GM12878 (cell line): ENCODE data around the gene PHF1. TPM values are rescaled to one million over a fixed set of nuclear protein-coding genes. Genes with fewer than 3 reads are reported as not detected.

Source experiments
- ATAC-seq: fragments of 200-7000 bp; cut with Tn5 transposase; 3 replicates; pipeline ENCODE4 v1.9.1; 2020; ENCODE audit warnings: mild to moderate bottlenecking, moderate library complexity
- BruUV-seq: library from RNA; stranded (reverse); fragments of 400-500 nt; replicated peaks from 2 replicates; lab custom pipeline; 2021; lab: Mats Ljungman, UMichigan
- CTCF ChIA-PET: fragments of 300-600 bp; sonication (Branson Sonifier 250); formaldehyde crosslinking; extraction: SDS; loops from one replicate; lab custom pipeline; 2021; ENCODE audit warnings: inconsistent platforms; lab: Yijun Ruan, JAX
- POLR2A ChIA-PET: fragments of 350-600 bp; formaldehyde crosslinking; extraction: SDS; loops from one replicate; lab custom pipeline; 2021; ENCODE audit warnings: inconsistent platforms; lab: Charles Lee
- RAD21 ChIA-PET: fragments of 300-600 bp; sonication (Branson Sonifier 250); formaldehyde crosslinking; loops from one replicate; lab custom pipeline; 2023; ENCODE audit warnings: antibody characterized with exemption; ENCODE audit not compliant: unreplicated experiment; lab: Charles Lee
- SMC1A ChIA-PET: fragments of 300-600 bp; sonication (Branson Sonifier 250); formaldehyde crosslinking; loops from one replicate; lab custom pipeline; 2023; ENCODE audit not compliant: unreplicated experiment, uncharacterized antibody; lab: Charles Lee
- DNase-seq: peaks from one replicate; pipeline ENCODE4 v3.0.0-alpha.2; 2011; ENCODE audit warnings: low read depth, low spot score
- FAIRE-seq: peaks from 3 replicates; lab custom pipeline; 2011; peaks lifted over from hg19 to GRCh38; lab: Jason Lieb, UNC
- H2AFZ ChIP-seq: 2 replicates; pipeline ENCODE4 v1.6.0; 2011; ENCODE audit warnings: low read depth, low read length, control low read depth; ENCODE audit not compliant: control insufficient read depth
- H3K27ac ChIP-seq: 2 replicates; pipeline ENCODE4 v1.5.1; 2011; ENCODE audit warnings: control low read depth; ENCODE audit not compliant: control insufficient read depth, insufficient read depth
- H3K27me3 ChIP-seq, 2 experiments: replicated peaks in 1 of 2; 2 replicates each; pipeline versions ENCODE4 v1.6.0 to v1.6.1; 2011; ENCODE audit warnings: low read length in 1 of 2; ENCODE audit not compliant: control insufficient read depth in 2 of 2, insufficient read depth in 2 of 2
- H3K36me3 ChIP-seq, 2 experiments: 2 replicates each; pipeline ENCODE4 v1.5.1; 2011; ENCODE audit warnings: low read length in 1 of 2; ENCODE audit not compliant: control insufficient read depth in 2 of 2, insufficient read depth in 2 of 2
- H3K4me1 ChIP-seq: 2 replicates; pipeline ENCODE4 v1.6.1; 2011; ENCODE audit warnings: mild to moderate bottlenecking, low read length, moderate library complexity, mixed read lengths; ENCODE audit not compliant: control insufficient read depth, insufficient read depth
- H3K4me2 ChIP-seq: 2 replicates; pipeline ENCODE4 v1.6.0; 2011; ENCODE audit warnings: control low read depth; ENCODE audit not compliant: control insufficient read depth, insufficient read depth
- H3K4me3 ChIP-seq: fragments of 200-600 bp; sonication (generic); 2 replicates; pipeline ENCODE4 v1.5.1; 2016
- H3K79me2 ChIP-seq: 2 replicates; pipeline ENCODE4 v1.6.0; 2011; ENCODE audit warnings: low read length; ENCODE audit not compliant: control insufficient read depth, insufficient read depth
- H3K9ac ChIP-seq: 2 replicates; pipeline ENCODE4 v1.8.0; 2011; ENCODE audit warnings: low read length, control low read depth, mixed read lengths; ENCODE audit not compliant: control insufficient read depth, insufficient read depth
- H3K9me3 ChIP-seq: replicated peaks from 3 replicates; pipeline ENCODE4 v1.5.1; 2011; ENCODE audit warnings: mild to moderate bottlenecking, low read length; ENCODE audit not compliant: control insufficient read depth, insufficient read depth
- H4K20me1 ChIP-seq: 2 replicates; pipeline ENCODE4 v1.6.0; 2011; ENCODE audit not compliant: control insufficient read depth, insufficient read depth
- CHD1 ChIP-seq: IDR thresholded peaks from 2 replicates; pipeline ENCODE4 v1.6.1; 2012; ENCODE audit warnings: low read depth, low read length, improper control_type of control experiment
- EGR1 ChIP-seq, 2 experiments: IDR thresholded peaks; 1 replicate in 1 of 2; 2 replicates in 1 of 2; pipeline ENCODE4 v1.6.1; 2011 to 2012; ENCODE audit warnings: low read depth in 2 of 2, low read length in 2 of 2, borderline replicate concordance in 1 of 2, mild to moderate bottlenecking in 1 of 2, moderate library complexity in 1 of 2
- GATAD2B ChIP-seq: fragments of 450-650 bp; conservative IDR thresholded peaks from 2 replicates; pipeline ENCODE4 v1.6.1; 2017; ENCODE audit warnings: low read depth, mild to moderate bottlenecking, moderate library complexity
- JUND ChIP-seq: IDR thresholded peaks from 2 replicates; pipeline ENCODE4 v1.6.1; 2012; ENCODE audit warnings: low read depth, mild to moderate bottlenecking, low read length, improper control_type of control experiment, moderate library complexity
- KLF5 ChIP-seq: fragments of 450-650 bp; IDR thresholded peaks from 2 replicates; pipeline ENCODE4 v1.6.1; 2014; ENCODE audit warnings: mild to moderate bottlenecking; ENCODE audit not compliant: partially characterized antibody
- MLLT1 ChIP-seq: fragments of 450-650 bp; IDR thresholded peaks from 2 replicates; pipeline ENCODE4 v1.6.1; 2016; ENCODE audit warnings: mild to moderate bottlenecking
- NR2C1 ChIP-seq: fragments of 450-650 bp; IDR thresholded peaks from 2 replicates; pipeline ENCODE4 v1.6.1; 2017; ENCODE audit warnings: antibody characterized with exemption, mild to moderate bottlenecking, moderate library complexity
- WGBS: methylation state at CpG from one replicate; pipeline ENCODE4 v1.1.6; 2016; ENCODE audit warnings: low lambda C conversion rate; ENCODE audit not compliant: insufficient replicate concordance, insufficient coverage; ENCODE audit errors: missing lambda C conversion rate; 5-methylcytosine and 5-hydroxymethylcytosine counted together
- in situ Hi-C: fragments of 300-500 bp; cut with MboI; formaldehyde crosslinking; loops from 9 replicates; pipeline ENCODE4 v1.14.3; 2018; ENCODE audit warnings: mixed read lengths
- intact Hi-C: fragments of 100-400 bp; cut with micrococcal nuclease; formaldehyde crosslinking; loops from one replicate; pipeline ENCODE4 v1.14.2; 2022; ENCODE audit not compliant: unreplicated experiment
- polyA plus RNA-seq, 11 experiments: library from polyadenylated mRNA; depleted of rRNA in 4 of 11; unstranded in 6 of 11; stranded (reverse) in 5 of 11; fragments of >200 nt; fragmentation: Nextera tagmentation in 4 of 11; fragmentation: Illumina TruSeq in 1 of 11; extraction: Ambion mirVana in 4 of 11; extraction: Trizol in 1 of 11; gene quantifications; 1 replicate in 1 of 11; 2 replicates in 10 of 11; pipeline versions ENCODE4 v1.2.1 to v1.2.3, GENCODE V29; 2011 to 2016; ENCODE audit warnings: inconsistent platforms in 2 of 11, missing spikeins in 2 of 11, low read depth in 1 of 11
- total RNA-seq, 4 experiments: library from RNA; depleted of rRNA in 3 of 4; stranded (reverse); fragments of >200 nt in 3 of 4; fragmentation: Illumina TruSeq in 1 of 4; extraction: Trizol in 1 of 4; gene quantifications; 2 replicates each; pipeline versions ENCODE4 v1.2.1 to v1.2.3, GENCODE V29; 2013 to 2021

The PHF1 gene
- total and polyA plus RNA-seq, 10 of the 15 experiments (the other 5 are each of a cell fraction or from before 2014, with no cell fraction given): 1.3 to 17.8 (median 6.2) TPM

DNA sequence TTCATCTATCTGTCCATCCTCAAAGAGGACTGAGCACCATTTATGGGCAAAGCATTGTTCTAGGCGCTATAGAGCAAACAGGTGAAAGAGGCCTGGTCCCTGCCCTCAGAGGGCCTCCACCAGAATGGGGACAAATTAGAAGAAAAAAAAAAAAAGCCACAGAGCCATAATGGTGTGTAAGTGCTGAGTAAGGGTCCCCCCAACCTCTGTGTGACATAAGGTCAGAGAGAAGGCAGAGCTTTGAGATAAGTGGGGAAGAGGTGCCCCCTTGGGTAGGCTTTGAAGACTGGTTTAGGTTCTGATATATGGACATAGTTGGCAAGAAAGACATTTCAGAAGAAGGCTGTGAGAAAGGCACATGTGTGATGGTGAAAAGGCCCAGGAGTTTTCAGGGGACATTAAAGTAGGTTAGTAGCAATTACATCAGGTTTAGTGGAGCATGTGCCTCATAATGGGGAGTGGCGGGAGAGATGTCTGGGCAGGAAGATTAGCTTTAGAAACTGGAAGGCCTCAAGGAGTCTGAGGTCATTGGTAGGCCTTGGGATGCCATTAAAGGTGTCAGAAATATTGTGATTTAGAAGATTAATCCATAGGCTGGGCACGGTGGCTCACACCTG is 28.3 kb downstream of the PHF1 start:
- SMC1A ChIA-PET: interaction anchor here (0.6 kb wide), 1 partner anchor 44 kb away, joined by 3 read pairs; no protein-coding TSS in a partner anchor
- BruUV-seq: TSS peak; percentile 31
- no peaks in the 10 kb centered on the region for H3K9me3 ChIP-seq
- H3K27ac ChIP-seq: no peak overlapping the region
- ATAC-seq (no peak), DNase-seq (no peak), FAIRE-seq (no peak)
- RAD21 ChIA-PET: no interaction called here
- H4K20me1 ChIP-seq: no peaks in the 10 kb centered on the region; the same call in 1 of the 2 replicates
- no peak overlapping the region for H3K9ac ChIP-seq
- H3K27me3 ChIP-seq: no peaks in the 10 kb centered on the region
- H3K4me3 ChIP-seq: no peak overlapping the region
- no peak overlapping the region for H2AFZ ChIP-seq
- no peak overlapping the region for H3K4me2 ChIP-seq
- CTCF ChIA-PET: interaction anchor here (1.0 to 1.1 kb wide), 3 partner anchors 11 to 69 kb away, joined by 3 read pairs; no protein-coding TSS in a partner anchor
- in situ Hi-C loops: no loop called here
- H3K36me3 ChIP-seq: peaks cover 0 to 5% of the 10 kb centered on the region in 2 experiments; a peak in 3 of 4 replicates
- no peaks in the 10 kb centered on the region for H3K4me1 ChIP-seq
- intact Hi-C loops: no loop called here
- no peak for TF ChIP-seq KLF5
- TF ChIP-seq GATAD2B: no peak
- no peak for TF ChIP-seq JUND
- no peak for TF ChIP-seq NR2C1
- no peak for TF ChIP-seq MLLT1
- no peak for TF ChIP-seq EGR1 (IDR thresholded peaks at IDR 0.05; ENCODE audit: borderline replicate concordance in 1 of 2, low read depth in 2 of 2, low read length in 2 of 2)
- no peak for TF ChIP-seq CHD1
- H3K79me2 ChIP-seq: no peaks in the 10 kb centered on the region; the same call in 1 of the 2 replicates
- POLR2A ChIA-PET: interaction anchor here (0.6 kb wide), 1 partner anchor 130 kb away, joined by 3 read pairs; no protein-coding TSS in a partner anchor
- WGBS: 98% methylated on average over 3 of the region's 3 CpGs
